Calu3 (cell line): Measurements from ENCODE around the gene SELENOF. TPM values are rescaled to one million over a fixed set of nuclear protein-coding genes. Genes with fewer than 3 reads are reported as not detected.
"Not testable (repeated sequence)": the region's sequence is repeated elsewhere in the genome, so short reads cannot be mapped to it uniquely, and the experiment has no call there.

Experiments
- BruUV-seq: library from RNA; stranded (reverse); fragments of 400-500 nt; replicated peaks from 2 replicates; lab custom pipeline; 2021; lab: Mats Ljungman, UMichigan
- CTCF ChIA-PET: fragments of 300-600 bp; sonication (Branson Sonifier 250); formaldehyde crosslinking; loops from one replicate; lab custom pipeline; 2022; ENCODE audit warnings: antibody characterized with exemption; lab: Charles Lee
- DNase-seq: peaks from one replicate; pipeline ENCODE4 v3.0.0; 2022
- H3K27ac Mint-ChIP-seq: one replicate; pipeline ENCODE4 v1.8.0; 2022; ENCODE audit warnings: mixed read lengths; ENCODE audit not compliant: unreplicated experiment
- H3K27me3 Mint-ChIP-seq: one replicate; pipeline ENCODE4 v1.8.0; 2022; ENCODE audit warnings: mixed read lengths; ENCODE audit not compliant: unreplicated experiment
- H3K36me3 Mint-ChIP-seq: one replicate; pipeline ENCODE4 v1.8.0; 2022; ENCODE audit warnings: mild to moderate bottlenecking, moderate library complexity, mixed read lengths; ENCODE audit not compliant: insufficient read depth, unreplicated experiment
- H3K4me1 Mint-ChIP-seq: one replicate; pipeline ENCODE4 v1.8.0; 2022; ENCODE audit warnings: mild to moderate bottlenecking, low read depth, mixed read lengths; ENCODE audit not compliant: unreplicated experiment
- H3K4me3 Mint-ChIP-seq: one replicate; pipeline ENCODE4 v1.8.0; 2022; ENCODE audit warnings: mild to moderate bottlenecking, low read depth, moderate library complexity, mixed read lengths; ENCODE audit not compliant: unreplicated experiment
- H3K9me3 Mint-ChIP-seq: one replicate; pipeline ENCODE4 v1.8.0; 2022; ENCODE audit warnings: low read depth, mixed read lengths; ENCODE audit not compliant: unreplicated experiment
- intact Hi-C: fragments of 100-400 bp; cut with micrococcal nuclease; formaldehyde crosslinking; loops from one replicate; pipeline ENCODE4 v1.10.0; 2022; ENCODE audit not compliant: unreplicated experiment
- total RNA-seq: library from RNA; stranded (reverse); gene quantifications from 2 replicates; pipeline ENCODE4 v1.2.3, GENCODE V29; 2022
- TF ChIP-seq, protein P1 (sequence below): fragments of 200-600 bp; IDR thresholded peaks from one replicate; pipeline ENCODE4 v1.8.0; 2022; ENCODE audit warnings: antibody characterized with exemption; ENCODE audit not compliant: unreplicated experiment

SELENOF gene
- total RNA-seq, 1 experiment from 2014 or later: 296 TPM

DNA sequence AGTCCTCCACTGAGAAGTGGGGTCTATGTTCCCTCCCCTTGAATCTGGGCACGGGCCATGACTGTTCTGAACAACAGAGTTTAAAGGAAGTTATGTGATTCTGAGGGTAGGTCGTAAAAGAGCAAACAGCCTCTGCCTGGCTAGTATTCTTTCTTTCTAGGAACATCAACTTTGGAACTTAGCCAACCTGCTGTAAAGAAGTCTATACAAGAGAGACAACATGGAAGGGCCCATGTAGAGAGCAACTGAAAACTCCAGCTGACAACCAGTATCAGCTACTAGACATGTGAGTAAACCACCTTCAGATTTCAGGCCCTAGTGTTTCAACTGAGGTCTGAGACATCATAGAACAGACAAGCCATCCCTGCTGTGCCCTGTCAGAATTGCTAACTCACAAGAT lies 7.5 kb downstream of the SELENOF start:
- CTCF ChIA-PET: no interaction called here
- DNase-seq: no peak
- Mint-ChIP-seq H3K36me3 (peaks cover 21% of the 10 kb centered on the region), H3K27me3 (no peaks in the 10 kb centered on the region), H3K4me1 (peaks cover 23% of the 10 kb centered on the region), H3K4me3 (no peak overlapping the region), H3K9me3 (no peaks in the 10 kb centered on the region), H3K27ac (no peak overlapping the region)
- no TSS peak for BruUV-seq
- intact Hi-C loops: no loop called here
- TF ChIP-seq, protein P1, sequence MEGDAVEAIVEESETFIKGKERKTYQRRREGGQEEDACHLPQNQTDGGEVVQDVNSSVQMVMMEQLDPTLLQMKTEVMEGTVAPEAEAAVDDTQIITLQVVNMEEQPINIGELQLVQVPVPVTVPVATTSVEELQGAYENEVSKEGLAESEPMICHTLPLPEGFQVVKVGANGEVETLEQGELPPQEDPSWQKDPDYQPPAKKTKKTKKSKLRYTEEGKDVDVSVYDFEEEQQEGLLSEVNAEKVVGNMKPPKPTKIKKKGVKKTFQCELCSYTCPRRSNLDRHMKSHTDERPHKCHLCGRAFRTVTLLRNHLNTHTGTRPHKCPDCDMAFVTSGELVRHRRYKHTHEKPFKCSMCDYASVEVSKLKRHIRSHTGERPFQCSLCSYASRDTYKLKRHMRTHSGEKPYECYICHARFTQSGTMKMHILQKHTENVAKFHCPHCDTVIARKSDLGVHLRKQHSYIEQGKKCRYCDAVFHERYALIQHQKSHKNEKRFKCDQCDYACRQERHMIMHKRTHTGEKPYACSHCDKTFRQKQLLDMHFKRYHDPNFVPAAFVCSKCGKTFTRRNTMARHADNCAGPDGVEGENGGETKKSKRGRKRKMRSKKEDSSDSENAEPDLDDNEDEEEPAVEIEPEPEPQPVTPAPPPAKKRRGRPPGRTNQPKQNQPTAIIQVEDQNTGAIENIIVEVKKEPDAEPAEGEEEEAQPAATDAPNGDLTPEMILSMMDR: no peak

DNA sequence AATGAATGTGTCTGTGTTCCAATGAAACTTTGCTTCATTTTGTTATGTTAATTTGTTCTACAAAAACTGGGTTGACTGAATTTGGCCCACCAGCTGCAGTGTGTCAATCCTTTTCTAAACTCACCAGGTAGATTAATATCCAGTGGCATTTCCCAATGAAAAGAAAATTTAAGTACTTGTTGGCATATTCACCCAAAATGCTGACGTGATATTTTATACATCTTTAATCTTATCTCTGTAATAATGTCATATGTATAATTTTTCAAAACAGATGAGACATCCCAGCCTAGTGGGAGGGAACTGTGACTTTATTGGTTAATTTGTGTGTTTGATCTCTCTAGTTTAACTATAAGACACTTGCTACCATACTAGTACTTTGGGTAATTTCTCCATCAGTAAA lies 8.1 kb downstream of the SELENOF start:
- DNase-seq: no peak
- no peak overlapping the region for H3K4me3 Mint-ChIP-seq
- no TSS peak for BruUV-seq
- TF ChIP-seq, protein P1: no peak
- CTCF ChIA-PET: no interaction called here
- H3K4me1 Mint-ChIP-seq: peaks cover 18% of the 10 kb centered on the region
- no peak overlapping the region for H3K27ac Mint-ChIP-seq
- peaks cover 16% of the 10 kb centered on the region for H3K36me3 Mint-ChIP-seq
- no peaks in the 10 kb centered on the region for H3K9me3 Mint-ChIP-seq
- H3K27me3 Mint-ChIP-seq: no peaks in the 10 kb centered on the region
- intact Hi-C loops: no loop called here

DNA sequence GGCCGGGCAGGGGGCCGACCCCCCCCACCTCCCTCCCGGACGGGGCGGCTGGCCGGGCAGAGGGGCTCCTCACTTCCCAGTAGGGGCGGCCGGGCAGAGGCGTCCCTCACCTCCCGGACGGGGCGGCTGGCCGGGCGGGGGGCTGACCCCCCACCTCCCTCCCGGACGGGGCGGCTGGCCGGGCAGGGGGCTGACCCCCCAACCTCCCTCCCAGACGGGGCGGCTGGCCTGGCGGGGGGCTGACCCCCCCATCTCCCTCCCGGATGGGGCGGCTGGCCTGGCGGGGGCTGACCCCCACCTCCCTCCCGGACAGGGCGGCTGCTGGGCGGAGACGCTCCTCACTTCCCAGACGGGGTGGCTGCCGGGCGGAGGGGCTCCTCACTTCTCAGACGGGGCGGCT lies 14.5 kb downstream of the SELENOF start:
- CTCF ChIA-PET, H3K4me1 Mint-ChIP-seq, DNase-seq, H3K27me3 Mint-ChIP-seq, H3K9me3 Mint-ChIP-seq, H3K27ac Mint-ChIP-seq, BruUV-seq, H3K4me3 Mint-ChIP-seq: not testable (repeated sequence)
- H3K36me3 Mint-ChIP-seq: peaks cover 15% of the 10 kb centered on the region
- intact Hi-C loops: loop anchor here (10.0 kb wide), 1 partner anchor 195 kb away; no protein-coding TSS in a partner anchor

DNA sequence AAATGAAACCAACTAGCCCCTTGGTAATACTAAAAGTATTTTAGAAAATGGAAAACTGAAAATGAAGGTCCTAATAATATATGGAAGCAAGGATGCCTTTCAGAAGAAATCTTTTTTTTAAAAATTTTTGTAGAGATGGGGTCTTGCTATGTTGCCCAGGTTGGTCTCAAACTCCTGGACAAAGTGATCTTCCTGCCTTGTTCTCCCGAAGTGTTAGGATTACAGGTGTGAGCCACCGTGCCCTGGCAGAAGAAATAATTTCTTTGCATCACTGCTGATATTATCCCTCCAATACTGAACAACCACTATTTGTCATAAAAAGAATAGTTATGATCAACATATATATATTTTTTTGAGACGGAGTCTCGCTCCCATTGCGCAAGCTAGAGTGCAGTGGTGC lies 25.6 kb downstream of the SELENOF start:
- DNase-seq: no peak
- Mint-ChIP-seq H3K9me3 (no peaks in the 10 kb centered on the region), H3K27ac (no peak overlapping the region), H3K36me3 (peaks cover 7% of the 10 kb centered on the region), H3K4me3 (no peak overlapping the region), H3K4me1 (no peaks in the 10 kb centered on the region), H3K27me3 (no peaks in the 10 kb centered on the region)
- BruUV-seq: no TSS peak
- intact Hi-C loops: no loop called here
- TF ChIP-seq, protein P1: no peak
- CTCF ChIA-PET: no interaction called here

DNA sequence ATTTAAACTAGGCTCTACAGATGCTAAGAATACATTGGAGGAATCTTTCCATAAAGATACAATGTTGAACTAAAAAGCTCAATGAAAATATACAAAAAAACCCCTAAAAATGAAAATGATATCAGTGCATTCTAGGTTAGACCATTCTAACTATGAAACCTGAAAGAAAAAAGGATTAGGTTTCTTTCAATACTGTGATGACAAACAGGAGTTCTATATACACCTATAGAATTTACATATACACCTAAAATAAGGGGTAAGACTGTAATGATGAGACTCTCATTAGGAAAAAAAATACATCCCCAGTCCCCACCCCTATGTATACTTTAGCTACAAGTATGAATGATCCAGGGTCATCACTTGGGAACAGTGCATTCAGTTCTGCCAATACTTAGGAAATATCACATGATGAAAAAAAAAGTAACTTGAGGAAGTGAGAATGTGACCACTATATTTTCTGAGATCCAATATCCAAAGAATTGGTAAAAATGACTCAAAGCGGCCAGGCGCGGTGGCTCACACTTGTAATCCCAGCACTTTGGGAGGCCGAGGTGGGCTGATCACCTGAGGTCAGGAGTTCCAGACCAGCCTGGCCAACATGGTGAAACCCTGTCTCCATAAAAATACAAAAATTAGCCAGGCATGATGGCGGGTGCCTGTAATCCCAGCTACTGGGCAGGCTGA lies 26.3 kb downstream of the SELENOF start:
- TF ChIP-seq, protein P1: no peak
- DNase-seq: no peak
- CTCF ChIA-PET: no interaction called here
- Mint-ChIP-seq H3K4me3 (no peak overlapping the region), H3K9me3 (no peaks in the 10 kb centered on the region), H3K36me3 (peaks cover 7% of the 10 kb centered on the region), H3K27ac (no peak overlapping the region), H3K27me3 (no peaks in the 10 kb centered on the region), H3K4me1 (no peaks in the 10 kb centered on the region)
- intact Hi-C loops: no loop called here
- no TSS peak for BruUV-seq
